Right lobe of liver (tissue), 6 donors: ENCODE results near the gene NODAL. TPM values are rescaled to one million over a fixed set of nuclear protein-coding genes. Genes with fewer than 3 reads are reported as not detected.
"Not testable (repeated sequence)": the region's sequence is repeated elsewhere in the genome, so short reads cannot be mapped to it uniquely, and the experiment has no call there.

ENCODE experiments used
- ATAC-seq, 4 donors: fragments of 200-7000 bp; cut with Tn5 transposase; one replicate each; pipeline ENCODE4 v1.9.1; 2020; ENCODE audit warnings: mild to moderate bottlenecking in 4 of 4, moderate library complexity in 4 of 4
- DNase-seq, 3 donors: peaks; one replicate each; pipeline ENCODE4 v3.0.0-alpha.2; 2020
- H3K27ac ChIP-seq, 3 donors: fragments of 200-600 bp; one replicate each; pipeline ENCODE4 v1.8.0; 2022
- H3K27me3 ChIP-seq, 2 donors: fragments of 200-600 bp; one replicate each; pipeline ENCODE4 v1.8.0; 2022
- H3K36me3 ChIP-seq, 4 donors: fragments of 200-600 bp; sonication (generic) in 1 of 4; one replicate each; pipeline versions ENCODE4 v1.5.1 to v1.8.0; 2017 to 2022; ENCODE audit warnings: control low read depth in 1 of 4
- H3K4me1 ChIP-seq, 4 donors: fragments of 200-600 bp; sonication (generic) in 1 of 4; one replicate each; pipeline versions ENCODE4 v1.5.1 to v1.8.0; 2017 to 2022; ENCODE audit warnings: control low read depth in 1 of 4
- H3K4me3 ChIP-seq, 3 donors: fragments of 200-600 bp; one replicate each; pipeline ENCODE4 v1.8.0; 2022
- H3K9me3 ChIP-seq, 4 donors: fragments of 200-600 bp; sonication (generic) in 1 of 4; one replicate each; pipeline versions ENCODE4 v1.5.1 to v1.8.0; 2017 to 2022; ENCODE audit warnings: control low read depth in 1 of 4
- POLR2A ChIP-seq: fragments of 450-650 bp; IDR thresholded peaks from one replicate; pipeline ENCODE4 v1.6.1; 2017; ENCODE audit warnings: antibody characterized with exemption, mild to moderate bottlenecking
- WGBS: methylation state at CpG from one replicate; pipeline ENCODE4 v1.1.6; 2018; ENCODE audit warnings: low coverage, low lambda C conversion rate; ENCODE audit not compliant: insufficient coverage; ENCODE audit errors: missing lambda C conversion rate; 5-methylcytosine and 5-hydroxymethylcytosine counted together
- intact Hi-C, 2 donors: fragments of 100-400 bp; cut with DNase I; formaldehyde crosslinking; loops; one replicate each; pipeline versions ENCODE4 v1.11.2 to v1.14.1; 2022
- long read RNA-seq: library from polyadenylated mRNA; unstranded; transcript quantifications from one replicate; pipeline ENCODE4 v2.0.0, GENCODE V29; 2019
- total RNA-seq, 6 experiments: library from RNA; depleted of rRNA in 2 of 6; stranded (reverse); fragments of >200 nt in 2 of 6; fragmentation: NEBNext Ultra II Directional in 3 of 6; extraction: Animal tissue kit (Norgen Biotek cat#: 25700) in 3 of 6; gene quantifications; one replicate each; pipeline versions ENCODE4 v1.1.0 to v1.2.4, GENCODE V29; 2016 to 2023
- TF ChIP-seq, protein P1 (sequence below), 4 donors: fragments of 200-600 bp in 3 of 4; fragments of 450-650 bp in 1 of 4; IDR thresholded peaks; one replicate each; pipeline versions ENCODE4 v1.5.1 to v1.8.0; 2016 to 2022; ENCODE audit warnings: antibody characterized with exemption in 4 of 4, mild to moderate bottlenecking in 2 of 4
- donor health status: DM: no; HTN: yes; CAD: no.
- donor health status: DM: no; HTN: no; CAD: no.
- donor health status: DM: no; HTN: no; CAD: no.
- donor health status: DM: no; HTN: yes; CAD: no.
- donor health status: DM: no; HTN: yes; CAD: no.

Gene NODAL
- not detected for total RNA-seq
- long read RNA-seq, result 0 reads

GRCh38 chr10:70441161-70441894 is at the start of gene NODAL:
Gene NODAL, minus strand, starts transcription at chr10:70441681. Its CDS starts 14 bp downstream, at chr10:70441667.
- H3K27me3 ChIP-seq, result peaks cover 0 to 17% of the 10 kb centered on the region in 2 donors
- WGBS, result 10% methylated on average over 19 of the region's 60 CpGs
- no peak within 1 kb of the TSS for H3K4me3 ChIP-seq
- no peaks in the 10 kb centered on the region for H3K4me1 ChIP-seq
- H3K9me3 ChIP-seq, result no peaks in the 10 kb centered on the region
- H3K36me3 ChIP-seq, result no peaks in the 10 kb centered on the region
- TF ChIP-seq, protein P1, sequence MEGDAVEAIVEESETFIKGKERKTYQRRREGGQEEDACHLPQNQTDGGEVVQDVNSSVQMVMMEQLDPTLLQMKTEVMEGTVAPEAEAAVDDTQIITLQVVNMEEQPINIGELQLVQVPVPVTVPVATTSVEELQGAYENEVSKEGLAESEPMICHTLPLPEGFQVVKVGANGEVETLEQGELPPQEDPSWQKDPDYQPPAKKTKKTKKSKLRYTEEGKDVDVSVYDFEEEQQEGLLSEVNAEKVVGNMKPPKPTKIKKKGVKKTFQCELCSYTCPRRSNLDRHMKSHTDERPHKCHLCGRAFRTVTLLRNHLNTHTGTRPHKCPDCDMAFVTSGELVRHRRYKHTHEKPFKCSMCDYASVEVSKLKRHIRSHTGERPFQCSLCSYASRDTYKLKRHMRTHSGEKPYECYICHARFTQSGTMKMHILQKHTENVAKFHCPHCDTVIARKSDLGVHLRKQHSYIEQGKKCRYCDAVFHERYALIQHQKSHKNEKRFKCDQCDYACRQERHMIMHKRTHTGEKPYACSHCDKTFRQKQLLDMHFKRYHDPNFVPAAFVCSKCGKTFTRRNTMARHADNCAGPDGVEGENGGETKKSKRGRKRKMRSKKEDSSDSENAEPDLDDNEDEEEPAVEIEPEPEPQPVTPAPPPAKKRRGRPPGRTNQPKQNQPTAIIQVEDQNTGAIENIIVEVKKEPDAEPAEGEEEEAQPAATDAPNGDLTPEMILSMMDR (IDR thresholded peaks at IDR 0.05), result no peak
- TF ChIP-seq POLR2A, result no peak
- DNase-seq (no peak), ATAC-seq (peak in 1 of 4 donors; percentile 15)
- intact Hi-C loops, result no loop called here
- H3K27ac ChIP-seq, result no peak within 1 kb of the TSS

- intact Hi-C loops, result no loop called here
- no peak for TF ChIP-seq POLR2A
- TF ChIP-seq, protein P1 (IDR thresholded peaks at IDR 0.05), result no peak
- DNase-seq (no peak), ATAC-seq (no peak)
- H3K9me3 ChIP-seq, result no peaks in the 10 kb centered on the region
- no peaks in the 10 kb centered on the region for H3K27me3 ChIP-seq
- H3K27ac ChIP-seq, result no peak overlapping the region
- WGBS, result 62% methylated on average over 3 of the region's 4 CpGs
- H3K4me1 ChIP-seq, result no peaks in the 10 kb centered on the region
- H3K36me3 ChIP-seq, result no peaks in the 10 kb centered on the region
- no peak overlapping the region for H3K4me3 ChIP-seq
Measured at GRCh38 chr10:70490142-70490541, 48.7 kb upstream of the NODAL start.

- H3K36me3 ChIP-seq, result no peaks in the 10 kb centered on the region
- DNase-seq (no peak), ATAC-seq (no peak)
- no peak overlapping the region for H3K27ac ChIP-seq
- H3K9me3 ChIP-seq, result no peaks in the 10 kb centered on the region
- WGBS, result 85% methylated on average over 3 of the region's 3 CpGs
- no peaks in the 10 kb centered on the region for H3K27me3 ChIP-seq
- intact Hi-C loops, result no loop called here
- TF ChIP-seq, protein P1 (IDR thresholded peaks at IDR 0.05), result no peak
- no peak for TF ChIP-seq POLR2A
- H3K4me3 ChIP-seq, result no peak overlapping the region
- no peaks in the 10 kb centered on the region for H3K4me1 ChIP-seq
Measured at GRCh38 chr10:70487824-70488223, 46.3 kb upstream of the NODAL start.

DNA sequence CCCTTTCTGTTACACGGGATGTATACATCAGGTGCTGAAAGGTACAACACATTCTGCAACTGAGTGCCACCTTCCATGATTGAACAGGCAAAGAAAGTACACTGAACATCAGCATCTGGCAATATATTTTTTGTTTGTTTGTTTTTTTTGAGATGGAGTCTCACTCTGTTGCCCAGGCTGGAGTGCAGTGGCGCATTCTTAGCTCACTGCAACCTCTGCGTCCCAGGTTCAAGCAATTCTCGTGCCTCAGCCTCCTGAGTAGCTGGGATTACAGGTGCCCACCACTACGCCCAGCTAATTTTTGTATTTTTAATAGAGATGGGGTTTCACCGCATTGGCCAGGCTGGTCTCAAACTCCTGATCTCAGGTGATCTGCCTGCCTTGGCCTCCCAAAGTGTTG is 42.4 kb upstream of the NODAL start:
- DNase-seq, H3K4me1 ChIP-seq, H3K36me3 ChIP-seq, ATAC-seq, H3K4me3 ChIP-seq, intact Hi-C loops, H3K27me3 ChIP-seq, H3K27ac ChIP-seq, H3K9me3 ChIP-seq: not testable (repeated sequence)
- WGBS, result 82% methylated on average over 5 of the region's 6 CpGs

DNA sequence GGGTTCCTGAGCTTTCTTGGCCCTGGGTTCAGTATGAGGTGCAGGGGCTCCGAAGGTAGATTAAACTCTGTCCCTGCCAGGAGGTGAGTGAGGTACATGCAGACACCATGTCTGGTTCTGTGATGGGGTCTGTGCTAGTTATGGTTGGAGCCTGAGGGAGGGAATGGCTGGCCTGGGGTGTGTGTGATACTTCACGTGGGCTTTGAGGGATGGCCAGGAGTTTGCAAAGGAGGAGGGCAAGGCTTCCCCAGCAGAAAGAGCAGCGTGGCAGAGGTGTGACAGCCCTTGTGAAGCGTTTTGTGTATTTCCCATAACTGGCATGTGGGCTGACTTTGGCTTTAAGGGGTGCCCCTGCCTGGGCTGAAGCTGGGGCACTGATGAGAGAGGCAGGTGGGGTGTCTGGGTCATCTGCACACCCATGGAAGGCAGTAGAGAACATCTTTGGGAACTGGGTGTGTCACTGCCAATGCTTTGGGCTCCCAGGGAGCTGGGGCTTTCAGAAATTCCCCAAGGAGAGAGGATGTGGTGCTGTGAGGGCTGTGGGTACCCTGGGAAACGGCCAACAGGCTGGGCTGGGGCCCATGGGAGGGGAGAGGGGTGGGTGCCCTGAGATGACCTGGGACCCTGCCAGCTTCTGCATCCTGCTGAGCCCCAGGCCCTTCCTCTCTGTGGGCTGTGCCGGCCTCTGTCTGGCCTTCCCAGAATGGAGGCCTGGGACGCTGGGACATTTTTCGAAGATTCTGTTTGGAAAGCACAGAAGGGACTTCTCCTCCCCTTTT is 41.7 kb upstream of the NODAL start:
- TF ChIP-seq, protein P1 (IDR thresholded peaks at IDR 0.05), result no peak
- TF ChIP-seq POLR2A, result no peak
- Histone ChIP-seq H3K4me1 (peaks cover 0 to 9% (median 0%) of the 10 kb centered on the region in 4 donors), H3K27me3 (no peaks in the 10 kb centered on the region), H3K4me3 (no peak overlapping the region), H3K36me3 (no peaks in the 10 kb centered on the region), H3K27ac (peak overlapping the region in 1 of 3 donors; percentile 22), H3K9me3 (no peaks in the 10 kb centered on the region)
- 43% methylated on average over 4 of the region's 8 CpGs for WGBS
- intact Hi-C loops, result no loop called here
- ATAC-seq (no peak), DNase-seq (no peak)
